H1 (cell line): ENCODE data around the gene PKN1. TPM values are rescaled to one million over a fixed set of nuclear protein-coding genes. Genes with fewer than 3 reads are reported as not detected.
A peak's percentile ranks its signal among the peaks of the same experiment; 100 is the strongest.

Experiments used
- CTCF ChIA-PET: fragments of 300-600 bp; sonication (Branson Sonifier 250); formaldehyde crosslinking; loops from one replicate; lab custom pipeline; 2021; ENCODE audit not compliant: partially characterized antibody; lab: Charles Lee
- POLR2A ChIA-PET: fragments of 300-600 bp; sonication (Branson Sonifier 250); formaldehyde crosslinking; loops from one replicate; lab custom pipeline; 2021; ENCODE audit warnings: inconsistent platforms; ENCODE audit not compliant: partially characterized antibody; lab: Charles Lee
- DNase-seq, 2 experiments: peaks; one replicate each; pipeline versions ENCODE4 v3.0.0 to v3.0.0-alpha.2; 2010 to 2022; ENCODE audit warnings: low spot score in 2 of 2, low read depth in 1 of 2, mixed read lengths in 1 of 2
- FAIRE-seq: peaks from 2 replicates; lab custom pipeline; 2011; peaks lifted over from hg19 to GRCh38; lab: Jason Lieb, UNC
- H2AFZ ChIP-seq: 2 replicates; pipeline ENCODE4 v1.8.1; 2012; ENCODE audit warnings: low read length, inconsistent platforms
- H2AK5ac ChIP-seq: 2 replicates; pipeline ENCODE4 v1.6.1; 2013; ENCODE audit warnings: low read depth, low read length
- H2BK120ac ChIP-seq: replicated peaks from 2 replicates; pipeline ENCODE3; 2013; ENCODE audit warnings: low read depth, low read length, inconsistent platforms
- H2BK12ac ChIP-seq: 2 replicates; pipeline ENCODE4 v1.6.1; 2013; ENCODE audit warnings: low read depth, low read length
- H2BK15ac ChIP-seq: 2 replicates; pipeline ENCODE4 v1.6.1; 2013; ENCODE audit warnings: low read length
- H2BK20ac ChIP-seq: 2 replicates; pipeline ENCODE4 v1.6.1; 2013; ENCODE audit warnings: low read length
- H2BK5ac ChIP-seq: 2 replicates; pipeline ENCODE4 v1.6.1; 2013; ENCODE audit warnings: low read depth, low read length
- H3K14ac ChIP-seq: 2 replicates; pipeline ENCODE4 v1.6.1; 2013; ENCODE audit warnings: inconsistent platforms; ENCODE audit not compliant: insufficient read length
- H3K18ac ChIP-seq: 2 replicates; pipeline ENCODE4 v1.6.1; 2013; ENCODE audit warnings: low read length; ENCODE audit errors: extremely low read depth
- H3K23ac ChIP-seq: 2 replicates; pipeline ENCODE4 v1.6.1; 2013; ENCODE audit warnings: inconsistent platforms; ENCODE audit not compliant: insufficient read length
- H3K23me2 ChIP-seq: 2 replicates; pipeline ENCODE4 v1.6.1; 2013; ENCODE audit warnings: low read depth, low read length
- H3K27ac ChIP-seq: 2 replicates; pipeline ENCODE4 v1.6.1; 2011; ENCODE audit warnings: low read depth, low read length, inconsistent platforms
- H3K27me3 ChIP-seq, 4 experiments: replicated peaks in 1 of 4; 1 replicate in 1 of 4; 2 replicates in 3 of 4; pipeline versions ENCODE4 v1.6.1 to v1.8.1; 2011 to 2013; ENCODE audit warnings: low read length in 3 of 4, mild to moderate bottlenecking in 3 of 4, inconsistent platforms in 2 of 4, mixed read lengths in 2 of 4, moderate library complexity in 1 of 4; ENCODE audit not compliant: control insufficient read depth in 3 of 4, insufficient read depth in 3 of 4; ENCODE audit errors: extremely low read depth in 1 of 4
- H3K36me3 ChIP-seq, 4 experiments: 2 replicates each; pipeline versions ENCODE4 v1.6.1 to v1.8.1; 2011 to 2013; ENCODE audit warnings: mild to moderate bottlenecking in 4 of 4, low read length in 3 of 4, moderate library complexity in 2 of 4, control low read depth in 1 of 4, inconsistent platforms in 1 of 4; ENCODE audit not compliant: insufficient read depth in 4 of 4, control insufficient read depth in 2 of 4
- H3K4ac ChIP-seq: replicated peaks from 2 replicates; pipeline ENCODE3; 2013; ENCODE audit warnings: low read length, low read depth, mixed read lengths, inconsistent platforms; ENCODE audit not compliant: insufficient read length
- H3K4me1 ChIP-seq, 4 experiments: replicated peaks in 1 of 4; 1 replicate in 1 of 4; 2 replicates in 3 of 4; pipeline versions ENCODE4 v1.6.1 to v1.8.1; 2011 to 2013; ENCODE audit warnings: low read length in 3 of 4, inconsistent platforms in 2 of 4, mixed read lengths in 1 of 4; ENCODE audit not compliant: insufficient read depth in 4 of 4, control insufficient read depth in 3 of 4
- H3K4me2 ChIP-seq, 2 experiments: 2 replicates each; pipeline versions ENCODE4 v1.6.1 to v1.8.1; 2011 to 2013; ENCODE audit warnings: low read depth in 2 of 2, low read length in 2 of 2, control low read depth in 1 of 2, inconsistent platforms in 1 of 2, mild to moderate bottlenecking in 1 of 2; ENCODE audit not compliant: insufficient read depth in 1 of 2
- H3K4me3 ChIP-seq, 4 experiments: fragments of 200-600, 300-600 bp in 1 of 4; sonication (generic), shearing (Covaris generic), sonication (Bioruptor Twin) in 1 of 4; 2 replicates each; pipeline versions ENCODE4 v1.5.1 to v1.8.1; 2011 to 2016; ENCODE audit warnings: low read length in 4 of 4, low read depth in 3 of 4, control low read depth in 2 of 4, inconsistent platforms in 2 of 4, mild to moderate bottlenecking in 2 of 4, mixed read lengths in 1 of 4, moderate library complexity in 1 of 4; ENCODE audit not compliant: insufficient read depth in 2 of 4; ENCODE audit errors: extremely low read depth in 1 of 4
- H3K56ac ChIP-seq: replicated peaks from 2 replicates; pipeline ENCODE3; 2013; ENCODE audit warnings: low read depth, mild to moderate bottlenecking, mixed read lengths, low read length, inconsistent platforms; ENCODE audit not compliant: insufficient read length
- H3K79me1 ChIP-seq: 2 replicates; pipeline ENCODE4 v1.6.1; 2013; ENCODE audit warnings: low read depth, low read length, control low read depth
- H3K79me2 ChIP-seq, 2 experiments: 2 replicates each; pipeline versions ENCODE4 v1.6.1 to v1.8.1; 2012 to 2013; ENCODE audit warnings: low read length in 2 of 2, mild to moderate bottlenecking in 2 of 2, inconsistent platforms in 1 of 2; ENCODE audit not compliant: insufficient read depth in 2 of 2, control insufficient read depth in 1 of 2
- H3K9ac ChIP-seq, 4 experiments: replicated peaks in 1 of 4; 1 replicate in 1 of 4; 2 replicates in 3 of 4; pipeline versions ENCODE4 v1.6.1 to v1.8.1; 2011 to 2013; ENCODE audit warnings: low read depth in 3 of 4, low read length in 3 of 4, control low read depth in 2 of 4, mild to moderate bottlenecking in 2 of 4, moderate library complexity in 2 of 4, inconsistent platforms in 1 of 4; ENCODE audit errors: extremely low read depth in 1 of 4
- H3K9me3 ChIP-seq, 2 experiments: 2 replicates each; pipeline versions ENCODE4 v1.6.1 to v1.8.1; 2012 to 2013; ENCODE audit warnings: mild to moderate bottlenecking in 2 of 2, moderate library complexity in 2 of 2, control low read depth in 1 of 2, inconsistent platforms in 1 of 2, low read depth in 1 of 2, low read length in 1 of 2, mixed read lengths in 1 of 2; ENCODE audit not compliant: insufficient read depth in 2 of 2
- H4K20me1 ChIP-seq, 2 experiments: replicated peaks in 1 of 2; 2 replicates each; pipeline versions ENCODE3 to v1.8.1; 2011 to 2013; ENCODE audit warnings: inconsistent platforms in 2 of 2, low read length in 2 of 2, mild to moderate bottlenecking in 1 of 2; ENCODE audit not compliant: insufficient read depth in 2 of 2, control insufficient read depth in 1 of 2
- H4K5ac ChIP-seq: 2 replicates; pipeline ENCODE4 v1.6.1; 2013; ENCODE audit warnings: low read length, low read depth, mixed read lengths, inconsistent platforms; ENCODE audit not compliant: insufficient read length
- H4K8ac ChIP-seq: 2 replicates; pipeline ENCODE4 v1.8.0; 2013; ENCODE audit warnings: mild to moderate bottlenecking, moderate library complexity, low read length, inconsistent platforms; ENCODE audit not compliant: insufficient read depth; ENCODE audit errors: extremely low read depth
- H4K91ac ChIP-seq: replicated peaks from 2 replicates; pipeline ENCODE3; 2013; ENCODE audit warnings: low read length, mixed read lengths, inconsistent platforms; ENCODE audit not compliant: insufficient read length
- GTF2F1 ChIP-seq: IDR thresholded peaks from 2 replicates; pipeline ENCODE4 v1.6.1; 2012; ENCODE audit warnings: low read depth, low read length, improper control_type of control experiment, borderline replicate concordance
- ZNF274 ChIP-seq: IDR thresholded peaks from 2 replicates; pipeline ENCODE4 v1.7.0; 2012; ENCODE audit warnings: low read length, borderline replicate concordance; ENCODE audit errors: extremely low read depth
- WGBS, 2 experiments: shearing (Covaris generic) in 1 of 2; methylation state at CpG; one replicate each; pipeline versions ENCODE4 v1.1.6 to v1.1.7; 2013 to 2015; ENCODE audit warnings: low lambda C conversion rate in 2 of 2, mixed read lengths in 2 of 2, inconsistent platforms in 1 of 2, low coverage in 1 of 2, missing lambda C conversion rate in 1 of 2; ENCODE audit not compliant: insufficient replicate concordance in 2 of 2, insufficient coverage in 1 of 2, insufficient read length in 1 of 2; ENCODE audit errors: extremely low coverage in 1 of 2, missing lambda C conversion rate in 1 of 2; 5-methylcytosine and 5-hydroxymethylcytosine counted together
- polyA plus RNA-seq, 7 experiments: library from polyadenylated mRNA; depleted of rRNA in 3 of 7; stranded (reverse) in 5 of 7; unstranded in 2 of 7; fragments of >200 nt in 5 of 7; fragments of 200-250 nt in 2 of 7; gene quantifications; 1 replicate in 5 of 7; 2 replicates in 1 of 7; 4 replicates in 1 of 7; pipeline versions ENCODE4 v1.2.1 to v1.2.3, GENCODE V29; 2011 to 2013; ENCODE audit warnings: missing spikeins in 2 of 7, mixed read lengths in 2 of 7
- total RNA-seq: library from RNA; stranded (reverse); fragmentation: NEBNext Ultra II Directional; extraction: Animal tissue kit (Norgen Biotek cat#: 25700); gene quantifications from 2 replicates; pipeline ENCODE4 v1.2.1, GENCODE V29; 2021

PKN1 gene
- total and polyA plus RNA-seq, 2 of the 8 experiments (the other 6 are each of a cell fraction or from before 2014, with no cell fraction given): 65.2 to 162 TPM

DNA sequence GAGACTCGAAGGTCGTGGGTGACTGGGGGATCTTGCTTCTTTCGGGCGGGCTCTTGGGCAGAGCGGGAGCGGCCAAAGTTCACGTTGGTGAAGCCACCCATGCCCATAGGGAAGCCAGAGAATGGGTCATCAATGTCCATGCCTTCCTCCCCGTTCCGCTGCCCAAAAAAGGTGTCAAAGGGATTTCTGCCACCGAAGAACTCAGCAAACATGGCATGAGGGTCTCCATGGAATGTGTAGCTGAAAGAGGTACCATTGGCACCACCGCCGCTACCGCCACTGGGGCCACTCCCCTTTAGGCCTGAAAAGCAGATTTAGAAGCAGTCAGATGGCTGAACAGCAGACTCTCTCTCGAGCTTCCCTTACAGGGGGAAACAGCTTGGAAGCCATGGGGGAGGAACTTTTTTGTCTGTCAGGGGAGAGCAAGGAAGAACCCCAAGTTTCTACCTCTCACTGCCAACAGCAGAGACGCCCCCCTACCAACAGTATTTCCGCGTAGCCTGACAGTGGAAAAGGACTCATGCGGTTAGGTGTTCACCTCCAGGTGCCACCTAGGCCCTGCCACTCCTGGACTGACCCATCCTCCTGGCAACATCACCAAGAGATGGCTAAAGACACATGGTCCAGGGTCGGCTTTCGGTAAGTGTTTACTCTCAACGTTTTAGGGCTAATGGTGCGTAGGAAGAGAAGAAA is 83.8 kb downstream of the PKN1 start:
- no peak overlapping the region for H4K8ac ChIP-seq
- no peak overlapping the region for H3K4ac ChIP-seq
- H3K4me1 ChIP-seq: peaks cover 0 to 8% (median 4%) of the 10 kb centered on the region in 4 experiments; a peak in 3 of 7 replicates
- no peaks in the 10 kb centered on the region for H3K27me3 ChIP-seq
- H3K79me2 ChIP-seq: peaks cover 7 to 24% of the 10 kb centered on the region in 2 experiments; a peak in 3 of 4 replicates
- no peak overlapping the region for H2AFZ ChIP-seq
- no peak overlapping the region for H3K18ac ChIP-seq
- H3K9ac ChIP-seq: peak overlapping the region in 2 of 4 experiments; percentile 13 to 64; a peak in 5 of 7 replicates
- WGBS, 2 experiments: 60% methylated on average over 22 of the region's 22 CpGs; no CpG with 5 or more reads in 1 of the 2 experiments
- no peak overlapping the region for H2BK12ac ChIP-seq
- H2AK5ac ChIP-seq: no peak overlapping the region
- no peak overlapping the region for H3K14ac ChIP-seq
- no peak overlapping the region; the same call in 1 of the 2 replicates for H2BK15ac ChIP-seq
- H3K9me3 ChIP-seq: no peaks in the 10 kb centered on the region
- peaks cover 7 to 24% of the 10 kb centered on the region in 2 experiments for H4K20me1 ChIP-seq
- POLR2A ChIA-PET: interaction anchor here (0.7 to 3.8 kb wide), 12 partner anchors 11 to 1358 kb away, joined by 3 to 30 read pairs (median 5); partner anchors contain the start of genes GIPC1 and TECR
- H3K27ac ChIP-seq: no peak overlapping the region
- no peak overlapping the region for H2BK120ac ChIP-seq
- no peak for DNase-seq
- H2BK20ac ChIP-seq: no peak overlapping the region
- H3K79me1 ChIP-seq: peaks cover 14% of the 10 kb centered on the region
- no peak overlapping the region for H4K91ac ChIP-seq
- peak overlapping the region; percentile 76 to 95 (median 88) for H3K4me3 ChIP-seq
- H4K5ac ChIP-seq: no peak overlapping the region
- no peak overlapping the region for H3K56ac ChIP-seq
- CTCF ChIA-PET: interaction anchor here (0.7 to 1.8 kb wide), 5 partner anchors 12 to 107 kb away, joined by 3 to 6 read pairs (median 5); no protein-coding TSS in a partner anchor
- H3K36me3 ChIP-seq: peaks cover 10 to 28% (median 17%) of the 10 kb centered on the region in 4 experiments
- H3K4me2 ChIP-seq: peak overlapping the region; percentile 78 to 96
- TF ChIP-seq ZNF274 (no peak), GTF2F1 (no peak)
- TF ChIP-seq, all 59 proteins: peak for 0
- Histone ChIP-seq H3K23me2 (peaks cover 3% of the 10 kb centered on the region; the same call in 1 of the 2 replicates), H2BK5ac (no peak overlapping the region), H3K23ac (no peak overlapping the region)
- no peak for FAIRE-seq
